GM11168 (cell line): ENCODE results near the gene TUNAR.

Experiments
- in situ Hi-C: fragments of 300-500 bp; cut with MboI; formaldehyde crosslinking; loops from one replicate; pipeline ENCODE4 v1.12.0; 2022; ENCODE audit warnings: low sequenced_read_pairs; ENCODE audit not compliant: unreplicated experiment

The TUNAR gene

GRCh38 chr14:95906591-95906990 lies 30.0 kb downstream of the TUNAR start:
- in situ Hi-C loops = no loop called here

DNA sequence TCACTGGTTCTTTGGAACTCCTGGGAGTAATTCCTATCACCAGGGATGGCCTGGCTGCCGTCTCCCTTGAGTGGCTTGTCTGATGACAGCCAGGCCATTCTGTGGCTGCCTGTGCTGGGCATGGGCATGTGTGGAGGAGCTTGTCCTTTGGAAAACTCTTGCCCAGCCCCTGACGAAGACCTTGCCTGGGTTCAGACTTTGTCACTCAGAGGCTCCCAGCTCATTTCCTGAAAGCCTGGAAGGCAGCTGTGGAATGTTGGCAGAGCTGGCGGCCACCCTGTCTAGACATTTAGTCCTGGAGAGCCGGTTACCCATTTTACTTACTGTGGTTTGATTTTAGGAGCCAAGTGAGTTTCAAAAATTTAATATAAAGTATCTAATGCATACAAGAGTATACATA lies 34.0 kb downstream of the TUNAR start:
- in situ Hi-C loops = no loop called here

GRCh38 chr14:95911456-95911855 lies 34.8 kb downstream of the TUNAR start:
- in situ Hi-C loops = no loop called here

DNA sequence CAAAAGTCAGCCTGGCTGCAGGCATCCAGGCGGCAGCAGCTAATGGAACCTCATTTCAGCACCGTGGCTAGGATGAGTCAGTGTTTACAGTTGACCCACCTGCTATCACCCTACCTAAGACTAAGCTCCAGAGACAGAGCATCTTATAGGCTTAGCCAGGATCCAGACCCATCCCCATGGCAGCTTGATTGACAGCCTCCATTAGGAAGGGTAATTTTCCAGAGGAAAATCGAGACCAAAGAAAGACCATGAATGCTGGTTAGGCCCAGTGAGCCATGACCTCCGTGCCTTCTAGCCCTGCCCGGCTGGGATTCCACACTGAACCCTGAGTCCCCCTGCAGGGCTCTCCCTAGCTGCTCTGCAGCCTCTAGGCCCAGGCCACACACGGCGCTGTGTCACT lies 38.7 kb downstream of the TUNAR start:
- in situ Hi-C loops = no loop called here

GRCh38 chr14:95918466-95918865 lies 41.8 kb downstream of the TUNAR start:
- in situ Hi-C loops = no loop called here

GRCh38 chr14:95920769-95921438 lies 44.3 kb downstream of the TUNAR start:
- in situ Hi-C loops = no loop called here

- in situ Hi-C loops = no loop called here
Observed at GRCh38 chr14:95922080-95922479, 45.4 kb downstream of the TUNAR start.

DNA sequence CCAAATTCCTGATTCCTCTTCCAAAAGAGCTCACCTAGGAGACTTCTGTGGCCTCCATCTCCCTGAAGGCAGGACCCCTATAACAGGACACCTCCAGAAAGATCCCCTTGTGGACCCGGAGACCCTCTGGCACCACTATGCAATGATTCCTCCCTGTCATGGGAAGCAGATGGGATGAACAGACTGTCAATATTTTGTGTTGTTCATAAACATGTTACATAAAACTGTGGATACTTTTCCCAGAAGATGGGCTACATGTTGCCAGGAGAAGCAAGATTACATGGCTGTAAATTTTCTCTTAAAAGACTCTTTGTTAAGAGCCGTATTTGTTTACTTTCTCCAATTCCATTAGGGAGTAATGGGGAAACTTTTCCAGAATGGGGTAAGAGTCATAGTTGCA lies 52.1 kb downstream of the TUNAR start:
- in situ Hi-C loops = no loop called here

GRCh38 chr14:95931384-95931783 lies 54.8 kb downstream of the TUNAR start:
- in situ Hi-C loops = no loop called here

DNA sequence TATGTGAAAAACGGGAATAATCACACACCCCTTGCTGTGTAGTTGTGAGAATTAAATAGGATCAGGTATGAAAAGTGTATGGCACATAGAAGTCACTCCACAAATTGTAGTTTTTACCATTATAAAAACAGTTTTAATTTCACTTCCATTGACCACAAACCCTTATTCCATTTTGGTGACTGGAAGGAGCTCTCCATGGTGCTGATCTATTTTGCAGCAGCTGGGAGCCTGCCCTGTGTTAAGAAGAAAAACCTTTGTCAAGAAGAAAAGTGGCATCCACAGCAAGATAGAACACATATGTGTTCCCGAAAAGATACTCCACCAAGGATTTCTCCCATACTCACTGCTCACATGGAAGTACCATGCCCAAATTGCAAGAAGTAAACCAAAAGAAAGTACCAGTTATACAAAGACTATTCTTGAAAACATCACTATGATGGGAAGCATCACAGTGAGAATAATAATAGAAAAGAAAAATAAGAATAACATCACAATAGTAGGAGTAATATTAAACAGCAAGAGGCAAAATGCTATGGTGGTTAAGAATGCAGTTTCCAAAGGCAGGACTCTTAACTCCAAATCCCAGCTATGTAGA lies 58.7 kb downstream of the TUNAR start:
- in situ Hi-C loops = no loop called here

DNA sequence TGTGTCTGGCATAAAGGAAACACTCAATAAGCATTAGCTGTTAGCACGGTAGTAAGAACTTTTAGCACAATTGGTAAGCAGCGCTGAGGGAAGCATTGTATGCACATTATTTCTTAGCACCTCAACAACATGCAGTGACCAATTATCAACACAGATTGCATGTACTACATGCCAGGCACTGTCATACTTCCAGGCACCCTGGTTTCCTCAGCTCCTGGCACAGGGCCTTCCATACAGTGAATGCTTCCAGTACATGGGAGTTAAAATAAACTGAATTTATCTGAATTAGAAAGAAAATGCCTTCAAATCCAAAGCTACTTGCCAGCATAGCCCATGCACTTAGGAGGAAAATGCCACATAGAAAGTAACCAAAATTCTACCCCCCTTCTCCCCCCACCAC lies 59.4 kb downstream of the TUNAR start:
- in situ Hi-C loops = no loop called here

DNA sequence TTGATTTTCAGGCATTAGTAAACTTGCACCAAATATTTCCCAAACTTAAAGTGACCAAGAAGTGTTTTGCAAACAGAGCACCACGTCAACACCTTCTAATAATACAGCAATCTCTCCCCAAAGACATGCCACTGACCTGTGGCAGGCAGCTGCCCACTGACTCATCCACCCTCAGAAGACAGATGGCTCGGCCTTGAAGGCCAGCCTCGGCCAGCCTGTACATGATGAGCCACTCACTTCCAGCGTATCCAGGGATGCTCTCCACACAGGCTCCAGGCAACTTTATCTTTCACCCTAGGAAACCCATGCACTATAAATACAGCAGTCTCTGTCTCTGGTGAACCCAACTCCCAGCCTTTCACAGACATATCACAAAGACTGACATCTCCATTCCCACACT lies 62.7 kb downstream of the TUNAR start:
- in situ Hi-C loops = no loop called here

GRCh38 chr14:95941897-95942296 lies 65.3 kb downstream of the TUNAR start:
- in situ Hi-C loops = no loop called here

- in situ Hi-C loops = no loop called here
Observed at GRCh38 chr14:95943699-95944098, 67.1 kb downstream of the TUNAR start.

DNA sequence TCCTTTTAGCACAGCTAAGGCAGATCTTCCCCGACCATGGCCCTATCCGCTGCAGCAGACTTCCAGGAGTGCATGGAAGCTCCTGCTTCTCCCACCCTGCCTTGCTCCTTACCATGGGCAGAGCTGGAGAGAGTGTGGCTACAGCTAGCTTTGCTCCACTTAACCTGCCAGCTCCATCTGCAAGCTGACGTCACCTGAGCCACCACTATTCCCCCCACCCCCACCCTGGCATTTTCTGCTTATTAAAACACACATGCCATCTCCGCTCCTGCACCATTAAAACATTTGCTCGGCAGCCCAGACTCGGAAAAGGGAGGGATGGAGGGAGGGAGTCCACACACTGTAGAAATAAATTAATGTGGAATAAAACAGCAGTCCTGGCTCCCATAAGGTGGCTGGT lies 67.8 kb downstream of the TUNAR start:
- in situ Hi-C loops = no loop called here

DNA sequence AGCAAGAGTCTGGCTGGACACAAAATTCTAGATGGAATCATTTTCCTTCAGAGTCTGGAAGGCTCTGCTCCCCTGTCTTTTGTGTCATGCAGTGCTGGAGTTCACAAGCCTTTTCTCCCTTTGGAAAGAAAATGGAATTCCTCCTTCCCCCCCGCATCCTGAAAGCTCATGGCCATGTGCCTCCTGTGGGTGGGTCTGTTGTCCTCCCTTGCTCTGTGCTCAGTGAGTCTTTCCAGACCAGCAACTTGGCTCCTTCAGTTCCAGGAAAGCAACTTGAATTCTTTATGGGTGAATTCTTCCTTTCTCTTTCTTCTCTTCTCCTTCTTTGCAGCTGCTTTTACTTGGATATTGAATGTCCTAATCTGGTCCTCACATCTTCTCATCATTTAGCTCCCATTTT lies 70.2 kb downstream of the TUNAR start:
- in situ Hi-C loops = no loop called here

GRCh38 chr14:95948558-95948981 lies 71.9 kb downstream of the TUNAR start:
- in situ Hi-C loops = no loop called here

DNA sequence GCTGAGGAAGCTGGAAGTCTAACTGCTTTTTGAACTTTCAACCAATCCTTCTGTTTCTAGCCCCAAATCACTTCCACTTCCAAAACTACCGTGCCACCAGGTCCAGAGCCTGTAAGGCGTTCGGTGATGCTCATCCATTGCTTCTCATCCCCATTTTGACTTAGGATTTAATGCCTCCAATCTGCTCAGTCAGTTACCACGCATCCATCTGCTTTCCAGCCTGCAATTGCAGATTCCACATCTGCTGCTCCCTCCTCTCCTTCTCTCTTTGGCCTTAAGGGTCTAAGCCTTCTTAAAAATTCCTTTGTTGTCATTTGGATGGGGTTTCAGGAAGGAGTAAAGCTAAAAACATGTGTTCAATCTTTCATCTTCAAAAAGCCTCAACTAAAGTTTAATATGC lies 74.7 kb downstream of the TUNAR start:
- in situ Hi-C loops = no loop called here

DNA sequence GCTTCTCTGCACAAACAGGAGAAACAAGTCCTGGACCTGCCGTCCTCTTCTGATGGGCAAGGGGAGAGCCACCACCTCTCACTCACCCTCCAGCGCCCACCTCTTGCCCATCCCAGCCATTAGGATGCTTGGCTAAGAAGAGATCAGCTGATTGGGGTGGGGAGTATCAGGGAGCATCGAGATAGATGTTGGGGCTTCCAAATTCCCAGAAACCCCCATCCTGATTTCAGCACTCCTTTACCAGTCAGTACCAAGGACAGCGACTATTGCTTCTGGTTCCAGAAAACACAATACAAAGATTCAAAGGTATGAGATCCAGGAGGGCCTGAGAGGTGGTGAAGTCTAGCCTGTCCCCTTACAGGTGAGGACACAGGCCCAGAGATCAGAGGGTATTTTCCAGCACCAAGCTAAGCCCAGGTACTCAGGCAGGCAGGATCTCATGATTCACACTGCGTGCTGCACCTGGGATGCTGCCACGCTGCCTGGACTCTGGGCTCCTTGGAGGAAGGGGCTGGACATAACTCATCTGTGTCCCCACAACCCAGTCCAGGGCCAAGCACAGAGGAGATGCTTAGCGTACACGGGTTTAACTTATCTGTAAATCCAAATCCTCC lies 76.6 kb downstream of the TUNAR start:
- in situ Hi-C loops = no loop called here

- in situ Hi-C loops = no loop called here
Observed at GRCh38 chr14:95956601-95957460, 80.2 kb downstream of the TUNAR start.

GRCh38 chr14:95958105-95958504 lies 81.5 kb downstream of the TUNAR start:
- in situ Hi-C loops = no loop called here
